Esophagus mucosa (tissue), 1 donor: ENCODE results near the gene CAMK1D. TPM values are rescaled to one million over a fixed set of nuclear protein-coding genes. Genes with fewer than 3 reads are reported as not detected.
"Not testable (repeated sequence)": the region's sequence is repeated elsewhere in the genome, so short reads cannot be mapped to it uniquely, and the experiment has no call there.

Experiments used
- ATAC-seq: fragments of 200-7000 bp; cut with Tn5 transposase; one replicate; pipeline ENCODE4 v1.9.1; 2020
- total RNA-seq: library from RNA; stranded (reverse); gene quantifications from one replicate; pipeline ENCODE4 v1.2.4, GENCODE V29; 2023
- donor health status: DM: yes; HTN: yes; CAD: no.

Gene CAMK1D
- total RNA-seq, 1 donor from 2014 or later: 10.7 TPM

DNA sequence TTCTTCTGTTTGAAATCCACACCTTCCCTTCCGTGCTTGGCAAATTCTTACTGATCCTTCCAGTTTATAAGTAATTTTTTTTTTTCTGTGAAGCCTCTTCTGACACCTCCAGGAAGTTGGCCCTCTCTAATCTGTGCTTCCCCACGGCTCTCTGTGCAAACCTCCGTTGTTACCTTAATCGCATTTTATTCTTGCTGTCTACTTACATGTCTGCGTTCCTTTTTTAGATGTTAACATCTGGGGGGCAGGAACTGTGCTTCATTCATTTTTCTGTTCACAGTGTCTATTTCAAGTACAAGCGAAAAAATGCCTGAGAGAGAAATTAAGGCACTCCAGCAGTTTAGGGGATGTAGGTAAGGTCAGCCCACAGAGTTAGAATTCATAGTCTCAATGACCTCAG, 8.4 kb upstream of the CAMK1D start:
- ATAC-seq: no peak

DNA sequence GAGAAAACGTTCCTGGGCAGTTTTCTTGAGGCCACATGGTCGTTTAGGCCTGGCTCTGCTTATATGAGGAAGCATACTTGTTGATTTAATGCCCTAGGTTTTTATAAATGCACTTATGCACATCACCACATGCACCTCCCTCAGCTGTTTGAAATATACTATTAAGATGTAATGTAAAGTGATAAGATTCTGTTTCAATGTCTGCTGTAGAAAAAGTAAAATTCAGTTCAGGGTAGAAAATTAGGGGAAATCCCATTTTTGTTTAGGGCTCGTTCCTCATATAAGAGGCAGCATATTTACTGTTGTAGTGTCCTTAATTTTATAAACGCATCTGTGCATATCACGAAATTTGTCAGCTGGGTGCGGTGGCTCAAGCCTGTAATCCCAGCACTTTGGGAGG, 7.8 kb upstream of the CAMK1D start:
- ATAC-seq: no peak

DNA sequence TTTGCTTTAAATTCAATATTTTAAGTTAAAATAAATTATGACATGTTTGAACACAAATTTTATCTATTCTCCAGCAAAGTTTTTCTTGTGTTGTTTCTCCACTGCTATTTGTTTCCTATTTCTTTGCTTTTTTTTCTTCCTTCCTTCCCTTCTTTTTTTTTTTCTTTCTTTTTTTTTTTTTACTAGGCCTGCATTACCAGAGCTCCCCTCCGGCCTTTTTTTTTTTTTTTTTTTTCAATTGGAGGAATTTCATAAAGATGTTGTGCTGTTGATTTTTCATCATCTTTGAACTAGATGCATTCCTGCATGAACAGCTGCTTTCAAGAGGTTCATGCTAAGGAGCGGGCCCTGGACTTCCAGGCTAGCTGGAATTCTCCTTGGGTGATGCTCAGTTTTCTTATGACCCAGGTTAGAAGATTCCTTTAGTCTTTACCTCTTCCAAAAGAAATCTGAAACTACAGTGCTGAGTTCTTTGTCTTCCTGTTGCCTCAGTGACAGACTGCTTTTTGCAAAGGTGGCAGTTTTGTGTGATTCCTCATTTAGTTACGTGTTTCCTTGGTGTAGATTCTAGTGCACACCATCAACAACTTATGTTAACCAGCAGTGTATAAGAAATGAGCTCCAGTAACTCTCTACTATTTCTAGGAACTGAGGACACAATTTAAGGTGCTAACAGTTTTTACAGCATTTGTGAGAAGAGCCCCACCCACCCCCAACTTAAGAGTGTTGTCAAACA, 4.8 kb upstream of the CAMK1D start:
- no peak for ATAC-seq

DNA sequence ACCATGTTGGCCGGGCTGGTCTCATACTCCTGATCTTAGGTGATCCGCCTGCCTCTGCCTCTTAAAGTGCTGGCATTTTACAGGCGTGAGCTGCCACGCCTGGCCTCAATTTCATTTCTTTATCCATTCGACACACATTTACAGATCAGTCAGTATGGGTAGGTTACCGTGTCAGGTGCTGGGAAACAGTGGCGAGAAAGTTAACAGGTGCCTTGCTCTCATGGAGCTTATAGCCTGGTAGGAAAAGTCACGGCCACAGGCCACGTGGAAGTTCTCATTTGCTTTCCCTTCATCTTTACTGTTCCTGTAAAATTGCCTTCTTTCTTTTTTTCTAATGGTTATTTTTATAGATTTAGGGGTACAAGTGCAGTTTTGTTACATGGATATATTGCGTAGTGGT, 2.6 kb upstream of the CAMK1D start:
- ATAC-seq: no peak

DNA sequence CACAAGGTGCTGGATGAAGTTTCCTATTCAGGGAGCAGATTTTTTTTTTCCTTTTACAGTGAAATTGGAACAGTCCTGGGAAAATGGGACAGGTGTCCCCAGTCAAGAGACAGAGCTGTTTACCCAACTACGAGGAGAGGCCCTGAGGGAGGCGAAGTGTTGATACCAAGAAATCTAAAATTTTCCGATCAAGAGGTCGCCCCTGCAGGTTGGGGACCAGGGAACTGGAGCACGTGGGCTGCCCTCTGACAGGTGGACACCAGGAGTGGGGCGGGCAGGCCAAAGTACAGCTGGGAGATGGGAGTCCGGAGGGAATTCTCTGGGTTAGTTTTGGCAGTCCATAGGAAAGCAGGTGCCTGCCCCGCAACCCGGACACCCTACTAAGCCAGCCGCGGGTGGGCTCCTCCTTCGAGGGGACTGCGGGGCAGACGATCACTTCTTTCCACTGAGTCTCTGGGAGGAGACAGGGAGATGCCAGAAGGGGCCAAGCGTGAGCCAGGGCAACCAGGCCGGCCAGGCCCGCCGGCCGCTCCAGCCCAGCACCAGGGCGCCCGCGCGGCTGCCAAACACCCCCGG, 965 bp upstream of the CAMK1D start:
- ATAC-seq: no peak

DNA sequence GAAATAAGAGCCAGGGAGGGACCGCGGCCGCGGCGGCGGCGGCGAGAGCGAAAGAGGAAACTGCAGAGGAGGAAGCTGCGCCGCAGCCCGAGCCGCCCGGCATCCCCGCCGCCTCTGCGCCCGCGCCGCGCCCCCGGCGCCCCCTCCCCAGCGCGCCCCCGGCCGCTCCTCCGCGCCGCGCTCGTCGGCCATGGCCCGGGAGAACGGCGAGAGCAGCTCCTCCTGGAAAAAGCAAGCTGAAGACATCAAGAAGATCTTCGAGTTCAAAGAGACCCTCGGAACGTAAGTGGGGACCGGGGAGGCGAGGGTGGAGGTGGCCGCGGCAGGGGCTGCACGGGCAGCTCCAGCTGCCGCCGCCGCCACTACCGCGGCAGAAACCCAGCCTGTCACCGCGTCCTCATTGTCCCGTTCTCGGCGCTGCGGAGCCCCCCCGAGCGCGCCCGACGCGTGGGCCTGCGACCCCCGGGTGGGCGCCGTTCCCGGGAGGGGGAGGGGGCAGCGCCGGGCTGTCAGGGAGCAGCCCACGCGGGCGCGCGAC, 351 bp downstream of the CAMK1D start:
- no peak for ATAC-seq

DNA sequence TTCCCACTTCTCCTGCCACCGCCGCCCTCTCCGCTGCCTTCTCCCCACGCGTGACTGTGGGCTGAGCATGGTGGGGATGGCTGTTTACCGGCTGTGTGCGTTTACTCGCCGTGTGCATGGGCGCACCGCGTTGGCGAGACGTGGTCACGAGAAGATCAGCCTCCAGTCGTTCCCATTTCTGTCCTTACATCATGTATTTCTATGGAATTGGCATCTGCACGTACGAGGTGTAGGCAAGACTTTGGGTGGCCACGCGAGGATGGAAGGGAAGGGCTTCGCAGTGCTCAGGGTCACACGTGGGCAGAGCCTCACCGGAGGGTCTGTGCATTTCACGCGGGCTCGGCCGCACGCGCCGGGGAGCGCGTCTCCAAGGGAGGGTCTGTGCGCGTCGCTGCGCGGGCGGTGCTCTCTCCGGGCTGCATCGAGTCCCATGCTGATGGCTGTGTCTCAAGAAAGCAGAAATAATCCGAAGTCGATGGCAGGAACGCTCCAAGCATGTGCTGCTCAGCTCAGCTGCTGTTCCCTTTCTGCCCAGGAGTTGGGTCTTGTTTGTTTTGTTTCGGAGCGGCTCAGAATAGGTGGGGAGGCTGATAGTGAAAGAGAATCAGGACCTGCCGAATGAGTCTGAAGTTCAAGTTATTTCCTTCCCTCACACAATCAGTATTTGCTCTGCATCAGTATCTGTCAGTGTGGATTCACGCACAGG, 973 bp downstream of the CAMK1D start:
- peak; percentile 32 for ATAC-seq

DNA sequence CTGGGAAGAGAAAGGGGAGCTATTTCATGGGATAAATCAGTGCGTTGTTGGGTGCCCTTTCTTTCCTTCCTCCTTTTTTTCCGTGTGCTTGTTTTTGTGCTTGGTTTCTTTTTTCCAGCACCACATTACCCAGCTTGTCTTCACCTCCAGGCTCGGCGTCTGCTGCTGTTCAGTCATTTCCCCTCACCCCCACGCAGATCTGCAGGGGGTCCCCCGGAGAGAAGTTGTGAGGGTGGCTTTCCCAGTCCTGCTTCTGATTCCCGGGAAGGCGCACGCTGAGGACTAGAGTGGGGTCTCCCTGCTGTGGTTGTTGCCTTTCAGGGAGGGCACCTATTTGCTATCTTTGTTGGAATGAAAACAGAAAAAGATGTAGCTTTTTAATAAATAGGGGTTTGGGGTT, 1.6 kb downstream of the CAMK1D start:
- no peak for ATAC-seq

DNA sequence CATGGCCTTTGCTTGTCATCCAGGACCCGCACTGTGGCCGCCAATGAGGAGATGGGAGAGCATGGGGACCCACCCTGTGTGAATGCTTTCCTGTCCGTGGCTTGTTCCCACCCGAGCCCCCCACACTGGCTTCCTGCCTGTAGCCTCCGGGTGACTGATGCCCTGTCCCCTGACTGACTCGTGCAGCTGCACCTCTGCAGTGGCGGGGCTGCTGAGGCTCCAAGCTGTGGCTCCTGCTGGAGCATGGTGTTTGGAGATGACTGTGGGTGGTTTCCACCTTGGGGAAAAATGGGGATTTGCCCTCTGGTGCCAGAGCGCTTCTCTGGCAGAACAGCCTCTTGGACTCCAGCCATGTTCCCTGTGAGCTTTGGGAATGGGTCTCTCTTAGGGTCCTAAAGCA, 2.1 kb downstream of the CAMK1D start:
- no peak for ATAC-seq

DNA sequence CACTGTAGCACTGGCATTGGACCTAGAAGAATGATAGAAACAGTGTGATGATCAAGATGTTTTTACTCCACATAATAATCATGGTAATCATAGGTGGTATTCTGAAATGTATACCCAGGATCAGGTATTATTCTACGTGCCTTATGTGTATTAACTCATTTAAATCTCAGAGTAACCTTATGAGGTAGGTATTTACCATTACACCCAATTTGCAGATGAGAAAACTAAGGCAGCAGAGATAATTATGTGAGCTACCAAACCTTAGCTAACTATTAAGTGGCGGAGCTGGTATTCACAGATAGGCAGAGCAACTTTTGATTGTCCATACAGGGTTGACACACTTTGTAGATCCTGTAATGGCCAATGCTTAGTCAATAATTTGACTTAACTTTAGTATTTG, 2.5 kb downstream of the CAMK1D start:
- ATAC-seq: no peak

DNA sequence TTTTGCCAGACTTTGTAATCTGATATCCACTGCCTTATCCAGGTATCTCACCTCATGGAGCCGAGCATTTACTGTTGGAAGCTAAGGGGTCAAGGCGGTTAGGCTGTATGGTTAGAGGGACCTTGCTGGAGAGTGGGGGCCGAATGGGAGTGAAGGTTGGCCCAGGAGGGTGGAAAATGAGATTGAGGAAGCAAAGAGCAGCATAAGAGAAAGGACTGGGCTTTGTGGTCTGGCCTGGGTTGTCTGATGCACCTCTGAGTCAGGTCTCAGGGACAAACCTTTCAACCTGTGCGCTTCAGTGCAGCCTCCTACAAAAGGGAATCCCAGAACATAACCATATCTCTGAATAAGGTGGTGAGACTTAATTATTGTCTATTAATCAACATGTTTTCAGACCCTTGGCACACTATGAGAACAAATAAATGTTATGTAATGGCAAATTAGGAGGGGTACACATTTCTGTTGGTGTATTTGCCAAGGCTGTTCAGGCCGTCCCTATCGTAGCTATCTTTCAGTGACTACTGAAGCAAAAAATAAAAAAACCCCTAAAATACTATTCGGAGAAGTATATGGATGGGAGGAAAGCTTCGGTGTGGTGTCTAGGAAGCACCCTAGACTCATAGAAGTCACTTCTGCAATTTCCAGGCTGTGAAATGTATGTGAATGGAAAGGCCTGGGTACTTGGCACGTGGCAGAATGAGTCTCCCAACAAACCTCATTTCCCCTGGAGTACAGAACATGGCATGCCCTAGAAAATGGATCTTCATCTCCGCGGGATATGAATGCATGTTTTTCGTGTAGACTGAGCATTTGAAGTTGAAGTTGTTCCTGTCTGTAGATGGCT, 4.3 kb downstream of the CAMK1D start:
- ATAC-seq: no peak

DNA sequence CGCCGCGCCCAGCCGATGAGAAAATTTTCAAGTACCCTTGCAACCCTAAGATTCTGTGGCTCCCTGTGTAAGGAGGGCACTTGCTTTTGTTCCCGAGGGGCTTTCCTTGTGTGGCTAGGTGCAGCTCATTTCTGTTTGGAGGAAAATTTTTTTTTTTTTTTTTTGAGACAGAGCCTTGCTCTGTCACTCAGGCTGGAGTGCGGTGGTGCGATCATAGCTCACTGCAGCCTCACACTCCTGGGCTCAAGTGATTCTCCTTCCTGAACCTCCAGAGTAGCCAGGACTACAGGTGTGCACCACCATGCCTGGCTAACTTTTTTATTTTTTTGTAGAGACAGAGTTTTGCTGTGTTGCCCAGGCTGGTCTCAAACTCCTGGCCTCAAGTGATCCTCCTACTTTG, 5.3 kb downstream of the CAMK1D start:
- ATAC-seq: not testable (repeated sequence)

DNA sequence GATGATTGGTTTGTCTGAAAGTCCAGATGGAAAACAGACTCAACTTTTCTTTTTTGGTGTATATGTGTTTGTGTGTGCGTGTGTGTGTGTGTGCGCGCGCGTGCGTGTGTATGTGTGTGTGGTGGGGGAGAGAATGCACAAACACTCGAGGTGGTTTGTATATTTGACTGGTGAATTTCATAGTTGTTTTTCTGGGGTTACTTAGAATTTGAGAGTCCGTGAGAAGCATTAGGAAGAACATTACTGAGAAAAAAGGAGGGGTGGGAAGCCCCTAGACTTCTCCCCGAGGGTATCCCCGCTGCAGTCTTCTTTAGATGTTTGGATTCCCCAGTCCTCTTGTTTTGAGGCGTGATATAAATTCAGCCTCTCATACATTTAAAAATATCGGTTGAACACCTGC, 6.0 kb downstream of the CAMK1D start:
- ATAC-seq: no peak

DNA sequence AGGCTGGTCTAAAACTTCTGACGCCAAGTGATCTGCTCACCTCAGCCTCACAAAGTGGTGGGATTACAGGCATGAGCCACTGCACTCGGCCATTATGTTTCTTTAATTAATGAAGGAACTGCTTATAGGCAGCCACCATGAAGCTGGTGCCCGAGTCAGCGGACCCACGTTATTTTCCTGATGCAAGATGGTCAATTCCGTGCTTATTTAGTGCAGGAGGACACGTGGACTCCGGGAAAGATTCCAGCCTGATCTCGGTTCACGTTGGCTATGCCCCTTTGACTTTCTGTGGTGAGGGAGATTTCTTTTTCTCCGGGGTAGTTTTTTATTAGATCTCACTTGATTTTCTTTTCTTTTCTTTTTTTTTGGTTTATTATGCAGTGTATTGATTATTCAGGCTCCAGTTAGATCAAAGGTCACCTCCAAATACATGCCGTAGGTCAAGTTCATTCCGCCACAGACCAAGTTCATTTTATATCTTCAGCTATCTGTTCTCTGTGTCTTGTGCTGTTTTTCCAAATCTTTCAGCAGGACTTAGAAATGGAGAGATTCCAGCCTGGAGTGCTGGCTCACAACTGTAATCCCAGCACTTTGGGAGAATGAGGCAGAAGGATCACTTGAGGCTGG, 8.3 kb downstream of the CAMK1D start:
- ATAC-seq: no peak

DNA sequence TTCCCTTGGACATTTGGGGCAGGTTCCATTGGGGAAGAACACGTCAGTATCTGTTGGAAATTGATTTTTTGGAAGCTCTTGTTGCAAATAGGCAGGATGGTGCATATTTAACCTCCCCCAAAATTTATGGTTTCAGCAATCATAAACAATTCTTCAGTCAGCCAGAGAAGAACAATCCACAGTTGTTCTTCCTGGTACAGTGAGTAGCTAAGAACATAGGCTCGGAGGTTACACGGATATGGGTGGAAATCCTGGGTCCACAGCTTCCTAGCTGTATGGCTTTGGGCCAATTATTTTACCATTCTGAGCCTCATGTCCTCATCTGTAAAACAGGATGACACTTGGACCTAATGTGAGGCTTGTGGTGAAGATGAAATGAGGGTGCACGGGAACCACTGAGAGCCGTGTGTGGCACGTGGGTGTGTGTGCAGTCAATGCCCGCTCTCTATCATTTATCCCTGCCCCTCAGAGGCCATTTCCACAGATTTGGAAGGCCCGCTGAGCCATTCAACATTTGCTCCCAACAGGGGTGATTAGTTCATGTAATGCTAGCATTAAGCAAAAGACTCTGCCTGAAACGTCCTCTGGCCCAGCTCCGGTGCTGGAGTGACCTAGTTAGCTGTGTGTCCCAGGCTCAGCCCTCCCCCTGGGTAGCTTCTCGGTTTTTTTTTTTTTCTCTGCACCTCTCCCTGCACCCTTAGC, 9.7 kb downstream of the CAMK1D start:
- no peak for ATAC-seq

DNA sequence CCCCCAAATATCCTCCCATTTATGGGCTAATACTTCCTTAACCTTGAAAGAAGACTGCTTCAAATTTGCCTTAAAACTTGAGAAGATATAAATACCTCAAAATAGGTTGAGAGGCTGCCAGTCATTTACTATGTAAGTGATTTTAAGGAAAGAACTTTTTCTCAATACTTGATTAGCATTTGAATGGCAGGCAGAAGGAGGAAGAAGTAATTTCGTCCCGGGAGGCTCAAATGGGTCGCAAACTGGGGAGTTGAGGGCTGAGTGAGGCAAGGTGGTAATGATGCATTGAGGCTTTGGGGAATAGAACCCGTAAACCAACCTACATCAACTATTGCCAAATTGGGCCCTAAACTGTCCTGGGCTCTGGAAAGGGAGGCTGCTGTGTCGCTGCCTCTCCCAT, 11.1 kb downstream of the CAMK1D start:
- ATAC-seq: no peak

DNA sequence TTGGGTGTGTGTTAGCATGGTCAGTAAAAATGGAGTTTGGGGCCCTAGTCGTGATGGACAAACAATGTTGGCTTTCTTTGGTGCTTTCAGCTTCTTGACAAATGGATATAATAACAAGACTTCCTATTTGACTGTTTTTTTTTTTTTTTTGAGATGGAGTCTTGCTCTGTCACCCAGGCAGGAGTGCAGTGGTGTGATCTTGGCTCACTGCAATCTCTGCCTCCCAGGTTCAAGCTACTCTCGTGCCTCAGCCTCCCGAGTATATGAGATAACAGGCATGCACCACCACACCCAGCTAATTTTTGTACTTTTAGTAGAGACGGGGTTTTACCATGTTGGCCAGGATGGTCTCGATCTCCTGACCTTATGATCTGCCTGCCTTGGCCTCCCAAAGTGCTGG, 11.8 kb downstream of the CAMK1D start:
- not testable (repeated sequence) for ATAC-seq

DNA sequence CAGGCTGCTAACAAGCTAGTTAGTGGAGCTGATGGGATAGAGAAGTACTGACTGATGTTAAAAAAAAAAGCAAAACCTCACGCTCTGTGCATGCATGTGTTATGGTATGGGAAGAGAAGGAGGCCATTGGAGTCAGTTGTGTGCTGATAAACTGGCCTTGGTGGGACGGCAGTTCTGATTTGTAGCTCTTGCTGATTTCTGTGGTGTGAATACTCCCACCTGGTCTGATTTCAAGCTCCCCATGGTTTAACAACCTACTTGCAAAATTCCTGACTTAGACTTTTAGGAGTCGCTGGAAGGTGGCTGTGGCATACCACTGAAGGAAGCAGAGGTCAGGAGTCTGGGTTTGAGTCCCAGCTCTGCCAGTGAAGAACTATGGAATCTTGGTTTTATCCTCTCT, 15.2 kb downstream of the CAMK1D start:
- no peak for ATAC-seq

DNA sequence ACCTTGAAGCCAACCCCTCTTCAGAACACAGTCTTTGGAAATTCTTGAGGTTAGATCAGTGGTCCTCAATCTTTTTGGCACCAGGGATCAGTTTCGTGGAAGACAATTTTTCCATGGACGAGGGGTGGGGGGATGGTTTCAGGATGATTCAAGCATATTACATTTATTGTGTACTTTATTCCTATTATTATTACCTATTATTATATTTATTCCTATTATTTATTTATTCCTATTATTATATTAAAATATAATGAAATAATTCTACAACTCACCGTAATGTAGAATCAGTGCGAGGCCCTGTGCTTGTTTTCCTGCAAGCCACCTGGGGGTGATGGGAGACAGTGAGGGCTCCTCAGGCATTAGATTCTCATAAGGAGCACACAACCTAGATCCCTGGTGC, 17.9 kb downstream of the CAMK1D start:
- no peak for ATAC-seq

DNA sequence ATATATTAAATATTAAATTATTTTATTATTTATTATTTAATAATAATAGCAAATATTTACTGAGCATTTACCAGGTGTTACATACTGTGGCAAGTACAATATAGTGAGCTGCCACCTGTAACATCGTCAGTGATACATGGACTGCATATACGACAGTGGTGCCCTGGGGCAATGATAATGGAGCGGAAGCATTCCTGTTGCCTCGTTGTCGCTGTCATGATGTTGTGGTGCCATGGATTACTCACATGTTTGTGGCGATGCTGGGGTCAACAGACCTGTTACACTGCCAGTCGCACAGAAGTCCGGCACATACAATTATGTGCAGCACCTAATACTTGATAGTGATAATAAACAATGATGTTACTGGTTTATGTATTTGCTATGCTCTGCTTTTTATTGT, 20.6 kb downstream of the CAMK1D start:
- no peak for ATAC-seq

DNA sequence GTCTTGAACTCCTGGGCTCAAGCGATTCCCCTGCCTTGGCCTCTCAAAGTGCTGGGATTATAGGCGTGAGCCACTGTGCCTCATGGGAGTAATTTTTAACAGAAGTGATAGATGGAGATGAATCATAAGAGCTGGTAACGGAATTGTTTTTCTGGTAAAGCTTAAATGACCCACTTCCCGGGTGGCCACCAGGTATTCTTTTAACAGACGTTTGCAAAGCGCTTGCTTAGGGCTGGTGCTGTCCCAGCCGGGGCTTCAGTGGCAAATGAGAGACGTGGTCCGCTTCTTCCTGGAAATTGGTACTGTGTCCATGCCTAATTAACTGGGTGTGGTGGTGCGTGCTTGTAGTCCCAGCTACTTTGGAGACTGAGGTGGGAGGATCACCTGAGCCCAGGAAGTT, 23.5 kb downstream of the CAMK1D start:
- no peak for ATAC-seq

DNA sequence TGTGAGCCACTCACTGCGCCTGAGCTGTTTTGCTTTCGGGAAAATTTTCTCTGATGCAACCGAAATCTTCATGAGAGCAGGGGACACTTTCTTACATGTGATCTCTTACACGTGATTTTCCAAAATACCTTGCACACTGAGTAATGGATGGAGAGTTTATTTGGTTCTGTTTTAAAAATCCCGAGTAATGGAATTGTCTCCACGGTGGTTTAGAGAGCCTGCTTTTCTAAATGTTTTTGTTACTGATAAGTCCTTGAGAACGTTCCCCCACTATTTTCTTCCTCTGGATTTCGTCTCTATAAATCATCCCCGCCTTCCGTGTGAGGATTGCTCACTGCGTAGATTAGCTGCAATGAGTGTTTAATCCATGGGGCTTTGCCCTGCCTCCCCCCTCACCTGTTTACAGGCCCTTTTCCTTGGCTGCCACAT, 25.7 kb downstream of the CAMK1D start:
- ATAC-seq: no peak
